ENCODE results near the gene OR2T35.

GRCh38 chr1:248625971-248626370 is 19.1 kb downstream of the OR2T35 start:
- no peak for TF ChIP-seq POLR2A (IDR thresholded peaks at IDR 0.05)
- TF ChIP-seq, protein P1, sequence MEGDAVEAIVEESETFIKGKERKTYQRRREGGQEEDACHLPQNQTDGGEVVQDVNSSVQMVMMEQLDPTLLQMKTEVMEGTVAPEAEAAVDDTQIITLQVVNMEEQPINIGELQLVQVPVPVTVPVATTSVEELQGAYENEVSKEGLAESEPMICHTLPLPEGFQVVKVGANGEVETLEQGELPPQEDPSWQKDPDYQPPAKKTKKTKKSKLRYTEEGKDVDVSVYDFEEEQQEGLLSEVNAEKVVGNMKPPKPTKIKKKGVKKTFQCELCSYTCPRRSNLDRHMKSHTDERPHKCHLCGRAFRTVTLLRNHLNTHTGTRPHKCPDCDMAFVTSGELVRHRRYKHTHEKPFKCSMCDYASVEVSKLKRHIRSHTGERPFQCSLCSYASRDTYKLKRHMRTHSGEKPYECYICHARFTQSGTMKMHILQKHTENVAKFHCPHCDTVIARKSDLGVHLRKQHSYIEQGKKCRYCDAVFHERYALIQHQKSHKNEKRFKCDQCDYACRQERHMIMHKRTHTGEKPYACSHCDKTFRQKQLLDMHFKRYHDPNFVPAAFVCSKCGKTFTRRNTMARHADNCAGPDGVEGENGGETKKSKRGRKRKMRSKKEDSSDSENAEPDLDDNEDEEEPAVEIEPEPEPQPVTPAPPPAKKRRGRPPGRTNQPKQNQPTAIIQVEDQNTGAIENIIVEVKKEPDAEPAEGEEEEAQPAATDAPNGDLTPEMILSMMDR (IDR thresholded peaks at IDR 0.05) = no peak

Data from adrenal gland (tissue), 5 donors.